Measurements from ENCODE around the gene ARSG. TPM values are rescaled to one million over a fixed set of nuclear protein-coding genes. Genes with fewer than 3 reads are reported as not detected.

The ARSG gene
- total RNA-seq, 4 donors from 2014 or later = 2.2 to 5.5 (median 3.5) TPM

DNA sequence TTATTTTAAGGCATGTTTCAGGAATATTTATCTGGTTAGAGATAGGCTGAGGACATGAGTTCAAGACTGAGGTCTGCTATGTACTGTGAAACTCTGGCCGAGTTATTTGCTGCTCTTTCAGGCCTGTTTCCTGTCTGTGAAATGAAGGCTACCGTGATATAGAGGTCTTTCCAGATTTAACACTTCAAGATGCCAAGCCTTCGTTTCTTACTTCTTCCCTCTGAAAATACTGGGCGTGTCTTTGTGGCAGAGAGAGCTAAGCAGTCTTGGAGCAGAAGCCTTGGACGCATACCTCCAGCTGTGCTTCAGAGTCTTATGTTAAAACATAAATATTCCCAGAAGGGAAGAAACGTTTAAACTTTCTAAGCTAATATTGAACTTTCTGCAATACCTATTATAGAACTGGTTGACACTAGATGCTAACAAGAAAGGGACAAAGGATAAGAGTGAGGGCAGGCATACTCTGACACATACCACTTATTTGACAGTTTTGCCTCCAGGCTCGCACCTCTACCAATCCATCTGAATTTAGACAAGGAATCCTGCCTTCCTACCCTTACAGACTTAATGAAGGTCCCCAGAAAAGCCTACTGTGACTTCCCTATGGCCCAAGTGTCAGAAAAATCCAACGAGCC lies 148.5 kb downstream of the ARSG start:
- no peaks in the 10 kb centered on the region for H3K27me3 ChIP-seq
- H3K9me3 ChIP-seq = no peaks in the 10 kb centered on the region
- H3K36me3 ChIP-seq = peaks cover 0 to 73% of the 10 kb centered on the region in 2 donors
- TF ChIP-seq, protein P1, sequence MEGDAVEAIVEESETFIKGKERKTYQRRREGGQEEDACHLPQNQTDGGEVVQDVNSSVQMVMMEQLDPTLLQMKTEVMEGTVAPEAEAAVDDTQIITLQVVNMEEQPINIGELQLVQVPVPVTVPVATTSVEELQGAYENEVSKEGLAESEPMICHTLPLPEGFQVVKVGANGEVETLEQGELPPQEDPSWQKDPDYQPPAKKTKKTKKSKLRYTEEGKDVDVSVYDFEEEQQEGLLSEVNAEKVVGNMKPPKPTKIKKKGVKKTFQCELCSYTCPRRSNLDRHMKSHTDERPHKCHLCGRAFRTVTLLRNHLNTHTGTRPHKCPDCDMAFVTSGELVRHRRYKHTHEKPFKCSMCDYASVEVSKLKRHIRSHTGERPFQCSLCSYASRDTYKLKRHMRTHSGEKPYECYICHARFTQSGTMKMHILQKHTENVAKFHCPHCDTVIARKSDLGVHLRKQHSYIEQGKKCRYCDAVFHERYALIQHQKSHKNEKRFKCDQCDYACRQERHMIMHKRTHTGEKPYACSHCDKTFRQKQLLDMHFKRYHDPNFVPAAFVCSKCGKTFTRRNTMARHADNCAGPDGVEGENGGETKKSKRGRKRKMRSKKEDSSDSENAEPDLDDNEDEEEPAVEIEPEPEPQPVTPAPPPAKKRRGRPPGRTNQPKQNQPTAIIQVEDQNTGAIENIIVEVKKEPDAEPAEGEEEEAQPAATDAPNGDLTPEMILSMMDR (IDR thresholded peaks at IDR 0.05) = no peak
- TF ChIP-seq POLR2AphosphoS5 (IDR thresholded peaks at IDR 0.05) (no peak), POLR2A (IDR thresholded peaks at IDR 0.05) (no peak), EP300 (IDR thresholded peaks at IDR 0.05) (no peak)
- peak overlapping the region in 2 of 4 donors; percentile 29 to 59 for H3K27ac ChIP-seq
- no peak overlapping the region for H3K4me3 ChIP-seq
- ATAC-seq = no peak
- peaks cover 0 to 50% (median 0%) of the 10 kb centered on the region in 3 donors for H3K4me1 ChIP-seq
- 54 to 58% methylated on average over 8 of the region's 8 CpGs for WGBS, 2 donors (ENCODE audit: low coverage in 1 of 2)

DNA sequence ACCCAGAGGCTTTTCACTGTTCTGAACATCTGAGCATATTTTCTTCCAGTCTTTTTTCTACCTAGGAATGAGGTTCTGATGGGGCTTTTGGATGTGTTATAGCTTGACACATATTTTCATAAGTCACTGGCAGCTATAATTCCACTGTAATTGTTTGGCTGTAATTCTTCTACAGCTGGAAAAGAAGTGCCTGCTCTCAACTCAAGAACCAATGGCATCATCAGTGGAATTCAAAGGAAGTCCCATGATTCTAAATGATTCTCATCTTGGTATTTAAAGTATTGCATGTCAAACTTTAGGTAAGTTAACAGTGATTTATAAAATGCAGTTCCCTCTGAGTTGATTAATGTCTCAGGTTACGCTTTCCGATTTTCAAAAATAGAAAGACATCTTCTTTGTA lies 149.2 kb downstream of the ARSG start:
- TF ChIP-seq, protein P1 (IDR thresholded peaks at IDR 0.05) = no peak
- TF ChIP-seq POLR2AphosphoS5 (IDR thresholded peaks at IDR 0.05) (no peak), POLR2A (IDR thresholded peaks at IDR 0.05) (no peak), EP300 (IDR thresholded peaks at IDR 0.05) (no peak)
- Histone ChIP-seq H3K4me3 (no peak overlapping the region), H3K36me3 (peaks cover 0 to 72% of the 10 kb centered on the region in 2 donors), H3K4me1 (peaks cover 0 to 50% (median 0%) of the 10 kb centered on the region in 3 donors), H3K27me3 (no peaks in the 10 kb centered on the region), H3K27ac (peak overlapping the region in 3 of 4 donors; percentile 12 to 59 (median 38)), H3K9me3 (no peaks in the 10 kb centered on the region)
- 78 to 83% methylated on average over 2 of the region's 2 CpGs for WGBS, 2 donors (ENCODE audit: low coverage in 1 of 2)
- no peak for ATAC-seq

DNA sequence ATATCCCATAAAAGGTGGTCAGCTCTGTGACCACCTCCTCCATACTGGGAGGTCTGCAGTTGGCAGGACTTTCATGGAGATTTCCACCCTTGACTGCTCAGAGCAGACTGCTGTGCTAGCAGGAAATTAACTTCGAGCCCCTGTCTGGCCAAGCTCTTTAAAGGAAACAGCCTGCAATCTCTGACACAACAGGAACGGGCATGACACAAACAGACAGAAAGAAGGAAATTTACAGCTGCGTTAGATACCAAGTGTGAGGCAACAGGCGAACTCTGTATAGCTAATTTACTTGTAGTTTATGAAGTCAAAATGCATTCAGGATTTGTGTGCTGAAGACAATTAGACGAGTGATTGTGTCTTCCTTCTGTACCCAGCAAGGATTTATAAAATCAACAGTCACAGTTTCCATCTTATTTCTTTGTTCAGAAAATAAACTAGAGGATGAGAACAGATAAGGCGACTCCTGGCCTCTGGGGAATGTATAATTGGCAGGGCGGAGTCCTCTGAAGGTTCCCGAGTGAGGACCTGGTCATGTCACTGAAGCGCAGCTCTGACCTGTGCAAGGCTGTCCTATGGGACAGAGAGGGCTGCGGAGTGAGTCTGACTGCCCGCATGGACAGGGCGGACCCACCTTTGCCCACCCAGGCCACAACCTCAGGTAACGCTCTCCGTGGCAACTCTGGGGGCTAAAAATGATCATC lies 149.9 kb downstream of the ARSG start:
- H3K27ac ChIP-seq = peak overlapping the region in 3 of 4 donors; percentile 12 to 59 (median 38)

DNA sequence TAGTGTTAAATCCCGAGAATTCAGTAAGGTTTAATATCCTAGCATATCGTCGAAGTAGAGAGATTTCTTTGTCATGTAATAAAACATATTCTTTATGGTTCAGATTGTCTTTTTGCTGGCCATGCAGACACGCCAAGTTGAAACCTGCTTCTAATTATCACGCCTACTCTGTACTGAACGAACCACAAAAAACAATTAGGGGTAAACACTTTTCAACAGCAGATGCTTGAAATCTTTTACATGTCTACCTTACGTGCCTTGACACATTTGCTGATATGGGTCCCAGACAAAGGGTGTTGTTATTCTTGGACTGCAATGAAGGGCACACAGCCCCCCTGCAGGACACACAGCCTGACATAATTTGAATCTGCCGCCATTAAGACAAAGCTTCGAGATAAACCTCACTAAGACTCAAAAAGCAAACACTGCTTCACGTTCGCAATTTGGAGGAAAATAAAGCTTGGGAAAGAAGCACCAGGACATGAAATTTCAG lies 152.7 kb downstream of the ARSG start:
- TF ChIP-seq EP300 (IDR thresholded peaks at IDR 0.05) = no peak
- TF ChIP-seq POLR2AphosphoS5 (IDR thresholded peaks at IDR 0.05) = no peak
- TF ChIP-seq, protein P1 (IDR thresholded peaks at IDR 0.05) = no peak
- no peak for TF ChIP-seq POLR2A (IDR thresholded peaks at IDR 0.05)
- no peaks in the 10 kb centered on the region for H3K27me3 ChIP-seq
- peaks cover 0 to 83% of the 10 kb centered on the region in 2 donors for H3K36me3 ChIP-seq
- peaks cover 0 to 37% (median 0%) of the 10 kb centered on the region in 3 donors for H3K4me1 ChIP-seq
- 74 to 81% methylated on average over 6 to 9 of the region's 11 CpGs for WGBS, 2 donors (ENCODE audit: low coverage in 1 of 2)
- H3K9me3 ChIP-seq = no peaks in the 10 kb centered on the region
- ATAC-seq = no peak
- no peak overlapping the region for H3K4me3 ChIP-seq
- H3K27ac ChIP-seq = peak overlapping the region in 3 of 4 donors; percentile 59 to 76 (median 70)

More for the DNA sequence above, 149.9 kb downstream of the ARSG start:
- no peak for ATAC-seq
- Histone ChIP-seq H3K36me3 (peaks cover 0 to 72% of the 10 kb centered on the region in 2 donors), H3K27me3 (no peaks in the 10 kb centered on the region), H3K4me3 (no peak overlapping the region), H3K4me1 (peaks cover 0 to 45% (median 0%) of the 10 kb centered on the region in 3 donors), H3K9me3 (no peaks in the 10 kb centered on the region)
- TF ChIP-seq POLR2AphosphoS5 (IDR thresholded peaks at IDR 0.05) = no peak
- no peak for TF ChIP-seq EP300 (IDR thresholded peaks at IDR 0.05)
- no peak for TF ChIP-seq POLR2A (IDR thresholded peaks at IDR 0.05)
- TF ChIP-seq, protein P1 (IDR thresholded peaks at IDR 0.05) = no peak
- WGBS, 2 donors (ENCODE audit: low coverage in 1 of 2) = 64 to 65% methylated on average over 5 to 8 of the region's 14 CpGs

All from gastroesophageal sphincter (tissue), 4 donors.